Vagina (tissue), 2 donors: Measurements from ENCODE around the gene MRGPRX3.
"Not testable (repeated sequence)": the region's sequence is repeated elsewhere in the genome, so short reads cannot be mapped to it uniquely, and the experiment has no call there.

ENCODE experiments used
- CTCF ChIP-seq, 3 experiments: fragments of 450-650 bp in 2 of 3; fragments of 200-600 bp in 1 of 3; sonication (generic) in 1 of 3; IDR thresholded peaks; one replicate each; pipeline ENCODE4 v1.5.1; 2017 to 2019; ENCODE audit warnings: antibody characterized with exemption in 3 of 3, mild to moderate bottlenecking in 2 of 3, moderate library complexity in 2 of 3
- POLR2AphosphoS5 ChIP-seq, 2 donors: sonication (generic); formaldehyde crosslinking; IDR thresholded peaks; one replicate each; pipeline ENCODE4 v1.9.0; 2017; ENCODE audit warnings: antibody characterized with exemption in 2 of 2, mild to moderate bottlenecking in 2 of 2, low read depth in 1 of 2; ENCODE audit not compliant: insufficient read depth in 1 of 2

DNA sequence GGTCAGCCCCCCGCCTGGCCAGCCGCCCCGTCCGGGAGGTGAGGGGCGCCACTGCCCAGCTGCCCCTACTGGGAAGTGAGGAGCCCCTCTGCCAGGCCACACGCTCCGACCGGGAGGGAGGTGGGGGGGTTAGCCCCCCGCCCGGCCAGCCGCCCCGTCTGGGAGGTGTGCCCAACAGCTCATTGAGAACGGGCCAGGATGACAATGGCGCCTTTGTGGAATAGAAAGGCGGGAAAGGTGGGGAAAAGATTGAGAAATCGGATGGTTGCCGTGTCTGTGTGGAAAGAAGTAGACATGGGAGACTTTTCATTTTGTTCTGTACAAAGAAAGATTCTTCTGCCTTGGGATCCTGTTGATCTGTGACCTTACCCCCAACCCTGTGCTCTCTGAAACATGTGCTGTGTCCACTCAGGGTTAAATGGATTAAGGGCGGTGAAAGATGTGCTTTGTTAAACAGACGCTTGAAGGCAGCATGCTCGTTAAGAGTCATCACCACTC is 11.0 kb upstream of the MRGPRX3 start:
- TF ChIP-seq POLR2AphosphoS5 (IDR thresholded peaks at IDR 0.05; ENCODE audit: insufficient read depth in 1 of 2, low read depth in 1 of 2); CTCF (IDR thresholded peaks at IDR 0.05): not testable (repeated sequence)
